IMR-90 (cell line): ENCODE measurements around the gene PHC1. TPM values are rescaled to one million over a fixed set of nuclear protein-coding genes. Genes with fewer than 3 reads are reported as not detected.

ENCODE experiments used
- ATAC-seq: fragments of 200-7000 bp; cut with Tn5 transposase; 2 replicates; pipeline ENCODE4 v1.9.1; 2020; ENCODE audit warnings: low read depth, mild to moderate bottlenecking, moderate library complexity
- BruUV-seq: library from RNA; stranded (reverse); fragments of 400-500 nt; replicated peaks from 2 replicates; lab custom pipeline; 2021; lab: Mats Ljungman, UMichigan
- CTCF ChIA-PET: fragments of 300-600 bp; formaldehyde crosslinking; extraction: SDS; loops from one replicate; lab custom pipeline; 2021; ENCODE audit warnings: antibody characterized with exemption; lab: Yijun Ruan, JAX
- POLR2A ChIA-PET: fragments of 300-600 bp; sonication (Branson Sonifier 250); formaldehyde crosslinking; loops from one replicate; lab custom pipeline; 2022; ENCODE audit warnings: antibody characterized with exemption; ENCODE audit not compliant: unreplicated experiment; lab: Charles Lee
- DNase-seq: peaks from one replicate; pipeline ENCODE4 v3.0.0; 2013
- H2AFZ ChIP-seq: replicated peaks from 2 replicates; pipeline ENCODE3; 2013; ENCODE audit warnings: low read length, mild to moderate bottlenecking; ENCODE audit not compliant: poor library complexity
- H2AK5ac ChIP-seq: 2 replicates; pipeline ENCODE4 v1.6.1; 2013; ENCODE audit warnings: low read depth, low read length, inconsistent platforms
- H2AK9ac ChIP-seq: replicated peaks from 2 replicates; pipeline ENCODE3; 2013; ENCODE audit warnings: mild to moderate bottlenecking, low read depth, low read length, moderate library complexity; ENCODE audit not compliant: poor library complexity
- H2BK120ac ChIP-seq: 2 replicates; pipeline ENCODE4 v1.6.1; 2013; ENCODE audit warnings: low read depth, low read length, inconsistent platforms
- H2BK15ac ChIP-seq: 3 replicates; pipeline ENCODE4 v1.6.1; 2013; ENCODE audit warnings: low read depth, low read length, inconsistent platforms
- H2BK20ac ChIP-seq: 2 replicates; pipeline ENCODE4 v1.6.1; 2013; ENCODE audit warnings: low read depth, mild to moderate bottlenecking, inconsistent platforms, low read length, moderate library complexity
- H2BK5ac ChIP-seq: 2 replicates; pipeline ENCODE4 v1.6.1; 2013; ENCODE audit warnings: mild to moderate bottlenecking, low read depth, low read length, inconsistent platforms; ENCODE audit not compliant: poor library complexity, severe bottlenecking
- H3K14ac ChIP-seq: replicated peaks from 2 replicates; pipeline ENCODE4 v1.6.1; 2013; ENCODE audit warnings: low read depth, low read length, inconsistent platforms
- H3K18ac ChIP-seq: 2 replicates; pipeline ENCODE4 v1.6.1; 2013; ENCODE audit warnings: low read depth, low read length, control low read depth
- H3K23ac ChIP-seq: 2 replicates; pipeline ENCODE4 v1.6.1; 2013; ENCODE audit warnings: low read depth, low read length, inconsistent platforms
- H3K27ac ChIP-seq: 2 replicates; pipeline ENCODE4 v1.5.1; 2013; ENCODE audit warnings: mild to moderate bottlenecking, control low read depth, low read length; ENCODE audit not compliant: insufficient read depth
- H3K27me3 ChIP-seq: 2 replicates; pipeline ENCODE4 v1.6.1; 2013; ENCODE audit warnings: low read length; ENCODE audit not compliant: control insufficient read depth, insufficient read depth
- H3K36me3 ChIP-seq: 2 replicates; pipeline ENCODE4 v1.6.1; 2013; ENCODE audit warnings: low read length, mixed read lengths; ENCODE audit not compliant: control insufficient read depth, insufficient read depth
- H3K4ac ChIP-seq: 2 replicates; pipeline ENCODE4 v1.6.1; 2013; ENCODE audit warnings: low read depth, low read length, inconsistent platforms
- H3K4me1 ChIP-seq: 2 replicates; pipeline ENCODE4 v1.6.1; 2013; ENCODE audit warnings: low read length, mixed read lengths; ENCODE audit not compliant: control insufficient read depth, insufficient read depth
- H3K4me2 ChIP-seq: 2 replicates; pipeline ENCODE4 v1.6.1; 2013; ENCODE audit warnings: low read depth, mild to moderate bottlenecking, control low read depth, low read length, moderate library complexity
- H3K4me3 ChIP-seq: 2 replicates; pipeline ENCODE4 v1.5.1; 2013; ENCODE audit warnings: low read depth, mild to moderate bottlenecking, control low read depth, low read length, moderate library complexity; ENCODE audit not compliant: insufficient read depth
- H3K56ac ChIP-seq: 2 replicates; pipeline ENCODE4 v1.6.1; 2013; ENCODE audit warnings: low read length, inconsistent platforms; ENCODE audit not compliant: insufficient read depth; ENCODE audit errors: extremely low read depth
- H3K79me1 ChIP-seq, 2 experiments: 2 replicates each; pipeline ENCODE4 v1.6.1; 2013; ENCODE audit warnings: low read length in 2 of 2, inconsistent platforms in 1 of 2, low read depth in 1 of 2
- H3K9ac ChIP-seq: 2 replicates; pipeline ENCODE4 v1.6.1; 2013; ENCODE audit warnings: low read depth, low read length, control low read depth
- H3K9me1 ChIP-seq: 2 replicates; pipeline ENCODE4 v1.6.1; 2013; ENCODE audit warnings: low read length, inconsistent platforms; ENCODE audit not compliant: insufficient read depth
- H3K9me3 ChIP-seq: 2 replicates; pipeline ENCODE4 v1.6.1; 2013; ENCODE audit warnings: low read length; ENCODE audit not compliant: control insufficient read depth, insufficient read depth
- H4K20me1 ChIP-seq: 2 replicates; pipeline ENCODE4 v1.6.1; 2013; ENCODE audit warnings: low read length, inconsistent platforms; ENCODE audit not compliant: insufficient read depth
- H4K5ac ChIP-seq: 2 replicates; pipeline ENCODE4 v1.6.1; 2013; ENCODE audit warnings: mild to moderate bottlenecking, low read depth, low read length, control low read depth
- H4K8ac ChIP-seq, 2 experiments: 2 replicates each; pipeline ENCODE4 v1.6.1; 2013; ENCODE audit warnings: low read depth in 2 of 2, low read length in 2 of 2, control low read depth in 1 of 2, inconsistent platforms in 1 of 2
- H4K91ac ChIP-seq: 2 replicates; pipeline ENCODE4 v1.6.1; 2013; ENCODE audit warnings: low read depth, low read length, inconsistent platforms; ENCODE audit not compliant: insufficient read depth
- CEBPB ChIP-seq: IDR thresholded peaks from 2 replicates; pipeline ENCODE4 v1.6.1; 2012; ENCODE audit warnings: low read depth, low read length, improper control_type of control experiment
- MAFK ChIP-seq: IDR thresholded peaks from 2 replicates; pipeline ENCODE4 v1.6.1; 2012; ENCODE audit warnings: low read depth, low read length, improper control_type of control experiment
- MXI1 ChIP-seq: IDR thresholded peaks from 2 replicates; pipeline ENCODE4 v1.6.1; 2012; ENCODE audit warnings: low read depth, mild to moderate bottlenecking, low read length, moderate library complexity, borderline replicate concordance
- NFE2L2 ChIP-seq: fragments of 150-350 bp; IDR thresholded peaks from 2 replicates; pipeline ENCODE4 v1.6.1; 2016; ENCODE audit warnings: low read depth, mild to moderate bottlenecking, low read length
- POLR2A ChIP-seq: IDR thresholded peaks from 2 replicates; pipeline ENCODE4 v1.6.1; 2012; ENCODE audit warnings: mild to moderate bottlenecking, low read depth, low read length
- RAD21 ChIP-seq: IDR thresholded peaks from 2 replicates; pipeline ENCODE4 v1.6.1; 2012; ENCODE audit warnings: low read length, improper control_type of control experiment
- RFX5 ChIP-seq: IDR thresholded peaks from 2 replicates; pipeline ENCODE4 v1.8.0; 2012; ENCODE audit warnings: low read depth, mild to moderate bottlenecking, low read length, moderate library complexity
- SMC3 ChIP-seq: fragments of 150-350 bp; IDR thresholded peaks from 2 replicates; pipeline ENCODE4 v1.6.1; 2016; ENCODE audit warnings: low read depth, mild to moderate bottlenecking, antibody characterized with exemption, low read length, moderate library complexity
- USF2 ChIP-seq: fragments of 150-350 bp; IDR thresholded peaks from 2 replicates; pipeline ENCODE4 v1.6.1; 2017; ENCODE audit warnings: mild to moderate bottlenecking, antibody characterized with exemption, low read length, low read depth
- WGBS, 2 experiments: methylation state at CpG; one replicate each; pipeline versions ENCODE4 v1.1.5 to v1.1.7; 2013; ENCODE audit warnings: missing lambda C conversion rate in 2 of 2; ENCODE audit not compliant: insufficient read length in 1 of 2; ENCODE audit errors: extremely low coverage in 2 of 2; 5-methylcytosine and 5-hydroxymethylcytosine counted together
- dilution Hi-C: fragments of 300-500 bp; cut with HindIII; formaldehyde crosslinking; loops from one replicate; pipeline ENCODE4 v1.14.3; 2018; ENCODE audit warnings: low sequenced_read_pairs; ENCODE audit not compliant: unreplicated experiment
- in situ Hi-C: fragments of 300-500 bp; cut with MboI; formaldehyde crosslinking; loops from 3 replicates; pipeline ENCODE4 v1.14.3; 2019; ENCODE audit warnings: low sequenced_read_pairs, inconsistent platforms, mixed read lengths
- intact Hi-C: fragments of 100-400 bp; cut with micrococcal nuclease; formaldehyde crosslinking; loops from 2 replicates; pipeline ENCODE4 v1.10.0; 2022
- polyA plus RNA-seq, 3 experiments: library from polyadenylated mRNA; depleted of rRNA; stranded (reverse); fragments of >200 nt; gene quantifications; 2 replicates each; pipeline ENCODE4 v1.2.3, GENCODE V29; 2012; ENCODE audit warnings: low replicate concordance in 1 of 3
- total RNA-seq: library from RNA; depleted of rRNA; stranded (reverse); fragments of >200 nt; gene quantifications from 2 replicates; pipeline ENCODE4 v1.2.3, GENCODE V29; 2012
- TF ChIP-seq, protein P1 (sequence below): fragments of 150-350 bp; IDR thresholded peaks from 2 replicates; pipeline ENCODE4 v1.6.1; 2016; ENCODE audit warnings: low read depth, mild to moderate bottlenecking, low read length, moderate library complexity, borderline replicate concordance

Gene PHC1
- total and polyA plus RNA-seq, 2 of the 4 experiments (the other 2 are of a cell fraction): 9.1 to 23.1 TPM

GRCh38 chr12:8957561-8957960 is 43.3 kb downstream of the PHC1 start:
- no peak for ATAC-seq
- in situ Hi-C loops: no loop called here

More at GRCh38 chr12:8957561-8957960, 43.3 kb downstream of the PHC1 start:
- no peak overlapping the region for H3K9ac ChIP-seq
- no peaks in the 10 kb centered on the region for H3K9me3 ChIP-seq
- ChIA-PET CTCF (no interaction called here), POLR2A (no interaction called here)
- no peaks in the 10 kb centered on the region for H3K79me1 ChIP-seq
- H3K36me3 ChIP-seq: no peaks in the 10 kb centered on the region
- no peak overlapping the region for H2AK5ac ChIP-seq
- dilution Hi-C loops: no loop called here
- no peak overlapping the region for H3K56ac ChIP-seq
- no peak overlapping the region for H3K4me2 ChIP-seq
- no peak overlapping the region for H4K8ac ChIP-seq
- H4K91ac ChIP-seq: no peak overlapping the region
- no peaks in the 10 kb centered on the region for H3K9me1 ChIP-seq
- H3K18ac ChIP-seq: no peak overlapping the region
- no peak overlapping the region for H2BK20ac ChIP-seq
- H2BK120ac ChIP-seq: no peak overlapping the region
- H2BK15ac ChIP-seq: no peak overlapping the region
- no peak for DNase-seq
- intact Hi-C loops: no loop called here
- H3K27me3 ChIP-seq: no peaks in the 10 kb centered on the region
- no peak overlapping the region for H2AFZ ChIP-seq
- no peak overlapping the region for H2AK9ac ChIP-seq
- no peak overlapping the region for H3K23ac ChIP-seq
- no peak overlapping the region for H3K27ac ChIP-seq
- no CpG with 5 or more reads among the region's 4 CpGs for WGBS, 2 experiments
- H4K20me1 ChIP-seq: no peaks in the 10 kb centered on the region
- no peak overlapping the region for H2BK5ac ChIP-seq
- BruUV-seq: no TSS peak
- TF ChIP-seq POLR2A (no peak), RAD21 (no peak), MXI1 (no peak), NFE2L2 (no peak), CEBPB (no peak), SMC3 (no peak), RFX5 (no peak), USF2 (no peak), MAFK (no peak)
- TF ChIP-seq, protein P1, sequence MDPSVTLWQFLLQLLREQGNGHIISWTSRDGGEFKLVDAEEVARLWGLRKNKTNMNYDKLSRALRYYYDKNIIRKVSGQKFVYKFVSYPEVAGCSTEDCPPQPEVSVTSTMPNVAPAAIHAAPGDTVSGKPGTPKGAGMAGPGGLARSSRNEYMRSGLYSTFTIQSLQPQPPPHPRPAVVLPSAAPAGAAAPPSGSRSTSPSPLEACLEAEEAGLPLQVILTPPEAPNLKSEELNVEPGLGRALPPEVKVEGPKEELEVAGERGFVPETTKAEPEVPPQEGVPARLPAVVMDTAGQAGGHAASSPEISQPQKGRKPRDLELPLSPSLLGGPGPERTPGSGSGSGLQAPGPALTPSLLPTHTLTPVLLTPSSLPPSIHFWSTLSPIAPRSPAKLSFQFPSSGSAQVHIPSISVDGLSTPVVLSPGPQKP: no peak
- H3K4ac ChIP-seq: no peak overlapping the region
- no peak overlapping the region for H3K14ac ChIP-seq
- no peaks in the 10 kb centered on the region for H3K4me1 ChIP-seq
- no peak overlapping the region for H3K4me3 ChIP-seq
- H4K5ac ChIP-seq: no peak overlapping the region
